ENCODE data around the gene NWD2.

DNA sequence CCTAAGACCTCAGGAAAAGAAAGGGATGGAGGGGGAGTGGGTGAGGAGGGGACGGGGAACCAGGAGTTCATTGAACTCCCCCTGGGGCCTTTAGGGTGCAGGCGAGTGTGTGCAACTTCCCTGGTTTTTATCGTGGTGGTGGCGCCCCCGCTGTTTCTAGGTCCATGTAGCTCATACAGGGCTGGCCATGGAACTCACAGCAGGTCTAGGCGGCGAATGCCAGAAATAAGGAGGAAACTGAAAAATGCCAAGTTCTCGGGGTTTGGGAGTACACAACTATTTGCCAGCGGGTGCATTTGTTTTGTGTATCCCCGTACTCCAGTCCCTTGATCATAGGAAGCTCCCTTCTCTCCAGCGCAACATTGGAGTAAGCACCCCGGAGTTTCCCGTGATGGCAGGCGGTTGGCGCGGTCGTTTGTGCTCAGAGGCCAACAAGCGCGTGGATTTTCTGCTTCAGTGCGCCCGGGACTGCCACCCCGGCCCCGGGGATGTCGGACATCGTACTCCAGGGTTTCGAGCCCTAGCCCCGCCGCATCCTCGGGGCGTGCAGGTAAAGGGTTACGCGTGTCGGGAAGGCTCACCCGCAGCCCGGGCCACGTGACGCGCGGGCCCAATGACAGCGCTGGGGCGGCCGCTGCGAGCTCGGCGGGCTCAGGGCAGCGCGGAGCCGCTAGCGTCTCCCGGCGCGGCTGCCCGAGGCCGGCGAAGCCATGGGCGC lies 208.9 kb downstream of the NWD2 start:
- no peak for TF ChIP-seq SIN3A (IDR thresholded peaks at IDR 0.05; ENCODE audit: borderline replicate concordance, insufficient read depth, low read length)
- no peak for TF ChIP-seq POLR2AphosphoS5 (IDR thresholded peaks at IDR 0.05; ENCODE audit: low read depth, low read length)

Measured in PFSK-1 (cell line).